Liver (tissue), 3 donors: ENCODE results near the gene ATP11B.

ENCODE experiments used
- RAD21 ChIP-seq, 2 donors: IDR thresholded peaks; 2 replicates each; pipeline ENCODE4 v1.6.1; 2016; ENCODE audit warnings: antibody characterized with exemption in 2 of 2, mild to moderate bottlenecking in 2 of 2
- TF ChIP-seq, protein P1 (sequence below): fragments of 150-350 bp; IDR thresholded peaks from 2 replicates; pipeline ENCODE4 v1.5.1; 2017; ENCODE audit warnings: improper control_type of control experiment, low read depth, low read length; ENCODE audit not compliant: missing input control
- donor health status: healthy.
- donor health status: healthy.

- TF ChIP-seq, protein P1, sequence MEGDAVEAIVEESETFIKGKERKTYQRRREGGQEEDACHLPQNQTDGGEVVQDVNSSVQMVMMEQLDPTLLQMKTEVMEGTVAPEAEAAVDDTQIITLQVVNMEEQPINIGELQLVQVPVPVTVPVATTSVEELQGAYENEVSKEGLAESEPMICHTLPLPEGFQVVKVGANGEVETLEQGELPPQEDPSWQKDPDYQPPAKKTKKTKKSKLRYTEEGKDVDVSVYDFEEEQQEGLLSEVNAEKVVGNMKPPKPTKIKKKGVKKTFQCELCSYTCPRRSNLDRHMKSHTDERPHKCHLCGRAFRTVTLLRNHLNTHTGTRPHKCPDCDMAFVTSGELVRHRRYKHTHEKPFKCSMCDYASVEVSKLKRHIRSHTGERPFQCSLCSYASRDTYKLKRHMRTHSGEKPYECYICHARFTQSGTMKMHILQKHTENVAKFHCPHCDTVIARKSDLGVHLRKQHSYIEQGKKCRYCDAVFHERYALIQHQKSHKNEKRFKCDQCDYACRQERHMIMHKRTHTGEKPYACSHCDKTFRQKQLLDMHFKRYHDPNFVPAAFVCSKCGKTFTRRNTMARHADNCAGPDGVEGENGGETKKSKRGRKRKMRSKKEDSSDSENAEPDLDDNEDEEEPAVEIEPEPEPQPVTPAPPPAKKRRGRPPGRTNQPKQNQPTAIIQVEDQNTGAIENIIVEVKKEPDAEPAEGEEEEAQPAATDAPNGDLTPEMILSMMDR, result no peak
- TF ChIP-seq RAD21 (IDR thresholded peaks at IDR 0.05), result no peak
These were observed 6.6 kb upstream of the ATP11B start for GRCh38 chr3:182786564-182787196.
